Measurements from ENCODE around the gene CCN2.
A peak's percentile ranks its signal among the peaks of the same experiment; 100 is the strongest.
"Not testable (repeated sequence)": the region's sequence is repeated elsewhere in the genome, so short reads cannot be mapped to it uniquely, and the experiment has no call there.

The CCN2 gene

GRCh38 chr6:131909408-131910218 is 41.6 kb downstream of the CCN2 start:
- peak; percentile 72 for DNase-seq (ENCODE audit: low spot score)

- DNase-seq (ENCODE audit: low spot score) = not testable (repeated sequence)
Measured at GRCh38 chr6:131908787-131909186, 42.4 kb downstream of the CCN2 start.

- not testable (repeated sequence) for DNase-seq (ENCODE audit: low spot score)
Measured at GRCh38 chr6:131903734-131904133, 47.4 kb downstream of the CCN2 start.

- not testable (repeated sequence) for DNase-seq (ENCODE audit: low spot score)
Measured at GRCh38 chr6:131901326-131901873, 49.8 kb downstream of the CCN2 start.

GRCh38 chr6:131900231-131900630 is 50.9 kb downstream of the CCN2 start:
- no peak for DNase-seq (ENCODE audit: low spot score)

GRCh38 chr6:131898718-131899117 is 52.5 kb downstream of the CCN2 start:
- no peak for DNase-seq (ENCODE audit: low spot score)
